H9 (cell line): ENCODE measurements around the gene DPP6. TPM values are rescaled to one million over a fixed set of nuclear protein-coding genes. Genes with fewer than 3 reads are reported as not detected.
"Not testable (repeated sequence)": the region's sequence is repeated elsewhere in the genome, so short reads cannot be mapped to it uniquely, and the experiment has no call there.

ENCODE experiments used
- DNase-seq: peaks from one replicate; pipeline ENCODE4 v3.0.0-alpha.2; 2017
- H2AFZ ChIP-seq: one replicate; pipeline ENCODE4 v1.6.1; 2013; ENCODE audit warnings: mild to moderate bottlenecking, low read length, control low read depth, moderate library complexity
- H2AK5ac ChIP-seq: 2 replicates; pipeline ENCODE4 v1.6.1; 2013; ENCODE audit warnings: low read length, control low read depth, mixed read lengths; ENCODE audit not compliant: insufficient read length
- H2BK120ac ChIP-seq: one replicate; pipeline ENCODE4 v1.6.1; 2013; ENCODE audit warnings: low read depth, mild to moderate bottlenecking, low read length, control low read depth, inconsistent platforms; ENCODE audit not compliant: poor library complexity, severe bottlenecking
- H2BK12ac ChIP-seq: 2 replicates; pipeline ENCODE4 v1.6.1; 2013; ENCODE audit warnings: low read length, control low read depth, mixed read lengths, low read depth; ENCODE audit not compliant: insufficient read length
- H2BK15ac ChIP-seq: 2 replicates; pipeline ENCODE4 v1.6.1; 2013; ENCODE audit warnings: low read depth, low read length, control low read depth
- H2BK20ac ChIP-seq: one replicate; pipeline ENCODE4 v1.6.1; 2013; ENCODE audit warnings: low read depth, mild to moderate bottlenecking, low read length, control low read depth, inconsistent platforms; ENCODE audit not compliant: poor library complexity, severe bottlenecking
- H2BK5ac ChIP-seq: 2 replicates; pipeline ENCODE4 v1.6.1; 2013; ENCODE audit warnings: low read length, control low read depth, mixed read lengths; ENCODE audit not compliant: insufficient read length
- H3K14ac ChIP-seq: 2 replicates; pipeline ENCODE4 v1.6.1; 2013; ENCODE audit warnings: low read length, control low read depth; ENCODE audit not compliant: insufficient read depth
- H3K18ac ChIP-seq: 2 replicates; pipeline ENCODE4 v1.6.1; 2013; ENCODE audit warnings: low read depth, mild to moderate bottlenecking, mixed read lengths, low read length, control low read depth; ENCODE audit not compliant: insufficient read length
- H3K23ac ChIP-seq: 2 replicates; pipeline ENCODE4 v1.6.1; 2013; ENCODE audit warnings: low read length, control low read depth, mixed read lengths, low read depth; ENCODE audit not compliant: insufficient read length
- H3K23me2 ChIP-seq: 2 replicates; pipeline ENCODE4 v1.6.1; 2013; ENCODE audit warnings: low read depth, mild to moderate bottlenecking, mixed read lengths, low read length, control low read depth; ENCODE audit not compliant: insufficient read length, poor library complexity, severe bottlenecking
- H3K27ac ChIP-seq: 2 replicates; pipeline ENCODE4 v1.5.1; 2013; ENCODE audit warnings: low read length, control low read depth, mixed read lengths, low read depth; ENCODE audit not compliant: insufficient read length
- H3K27me3 ChIP-seq: 2 replicates; pipeline ENCODE4 v1.6.1; 2013; ENCODE audit warnings: low read length, control low read depth, inconsistent platforms; ENCODE audit not compliant: insufficient read depth
- H3K4ac ChIP-seq: 2 replicates; pipeline ENCODE4 v1.6.1; 2013; ENCODE audit warnings: low read depth, mild to moderate bottlenecking, control low read depth, inconsistent platforms, low read length, moderate library complexity
- H3K4me1 ChIP-seq: 2 replicates; pipeline ENCODE4 v1.6.1; 2013; ENCODE audit warnings: low read length, control low read depth, inconsistent platforms; ENCODE audit not compliant: insufficient read depth
- H3K4me2 ChIP-seq: 2 replicates; pipeline ENCODE4 v1.6.1; 2013; ENCODE audit warnings: low read length, control low read depth, mixed read lengths; ENCODE audit not compliant: insufficient read length, insufficient read depth
- H3K56ac ChIP-seq: 2 replicates; pipeline ENCODE4 v1.6.1; 2013; ENCODE audit warnings: low read depth, mild to moderate bottlenecking, mixed read lengths, low read length, control low read depth; ENCODE audit not compliant: insufficient read length
- H3K79me1 ChIP-seq: 2 replicates; pipeline ENCODE4 v1.6.1; 2013; ENCODE audit warnings: low read depth, mild to moderate bottlenecking, moderate library complexity, low read length, control low read depth, inconsistent platforms; ENCODE audit not compliant: insufficient read depth, poor library complexity, severe bottlenecking
- H3K79me2 ChIP-seq: 2 replicates; pipeline ENCODE4 v1.6.1; 2013; ENCODE audit warnings: low read length, control low read depth, inconsistent platforms; ENCODE audit not compliant: insufficient read depth
- H3K9ac ChIP-seq: 2 replicates; pipeline ENCODE4 v1.6.1; 2013; ENCODE audit warnings: low read length, control low read depth, mixed read lengths; ENCODE audit not compliant: insufficient read length; ENCODE audit errors: extremely low read depth
- H3K9me3 ChIP-seq: one replicate; pipeline ENCODE4 v1.6.1; 2013; ENCODE audit warnings: low read depth, low read length, inconsistent platforms; ENCODE audit not compliant: control insufficient read depth
- H3T11ph ChIP-seq: one replicate; pipeline ENCODE4 v1.6.1; 2013; ENCODE audit warnings: mild to moderate bottlenecking, low read length, control low read depth, inconsistent platforms
- H4K20me1 ChIP-seq: one replicate; pipeline ENCODE4 v1.6.1; 2013; ENCODE audit not compliant: control insufficient read depth, insufficient read length, insufficient read depth
- H4K5ac ChIP-seq: 2 replicates; pipeline ENCODE4 v1.6.1; 2013; ENCODE audit warnings: low read depth, mild to moderate bottlenecking, mixed read lengths, low read length, control low read depth; ENCODE audit not compliant: insufficient read length
- H4K8ac ChIP-seq: replicated peaks from 2 replicates; pipeline ENCODE4 v1.6.1; 2013; ENCODE audit warnings: low read length, control low read depth, mixed read lengths, low read depth; ENCODE audit not compliant: insufficient read length
- H4K91ac ChIP-seq: 2 replicates; pipeline ENCODE4 v1.6.1; 2013; ENCODE audit warnings: low read depth, mild to moderate bottlenecking, moderate library complexity, mixed read lengths, low read length, control low read depth; ENCODE audit not compliant: insufficient read length
- H3K27ac Mint-ChIP-seq, 3 experiments: 2 replicates in 2 of 3; 3 replicates in 1 of 3; pipeline ENCODE4 v1.8.0; 2020 to 2021; ENCODE audit warnings: mixed read lengths in 3 of 3, mild to moderate bottlenecking in 1 of 3, moderate library complexity in 1 of 3
- H3K27me3 Mint-ChIP-seq: 2 replicates; pipeline ENCODE4 v1.8.0; 2021; ENCODE audit warnings: low read depth, mild to moderate bottlenecking, moderate library complexity, mixed read lengths
- H3K36me3 Mint-ChIP-seq, 3 experiments: 2 replicates in 2 of 3; 3 replicates in 1 of 3; pipeline ENCODE4 v1.8.0; 2020 to 2021; ENCODE audit warnings: low read depth in 3 of 3, mixed read lengths in 3 of 3; ENCODE audit not compliant: insufficient read depth in 1 of 3
- H3K4me1 Mint-ChIP-seq, 2 experiments: 2 replicates each; pipeline ENCODE4 v1.8.0; 2020; ENCODE audit warnings: mixed read lengths in 2 of 2
- H3K4me3 Mint-ChIP-seq, 2 experiments: 2 replicates in 1 of 2; 3 replicates in 1 of 2; pipeline ENCODE4 v1.8.0; 2020 to 2021; ENCODE audit warnings: mild to moderate bottlenecking in 2 of 2, mixed read lengths in 2 of 2, moderate library complexity in 1 of 2
- H3K9me3 Mint-ChIP-seq, 2 experiments: 2 replicates in 1 of 2; 3 replicates in 1 of 2; pipeline ENCODE4 v1.8.0; 2020; ENCODE audit warnings: mild to moderate bottlenecking in 2 of 2, mixed read lengths in 2 of 2, moderate library complexity in 1 of 2
- CTCF ChIP-seq: fragments of 200-600 bp; sonication (generic); conservative IDR thresholded peaks from 3 replicates; pipeline ENCODE4 v1.8.0; 2021; ENCODE audit warnings: antibody characterized with exemption, mild to moderate bottlenecking
- WGBS: extraction: QIAGEN DNeasy Blood & Tissue Kit; methylation state at CpG from one replicate; pipeline ENCODE4 v1.1.7; 2013; ENCODE audit warnings: missing lambda C conversion rate, low lambda C conversion rate, mixed read lengths; ENCODE audit not compliant: insufficient read length; ENCODE audit errors: extremely low coverage; 5-methylcytosine and 5-hydroxymethylcytosine counted together
- long read RNA-seq: library from polyadenylated mRNA; unstranded; transcript quantifications from one replicate; pipeline ENCODE4 v2.0.0, GENCODE V29; 2020
- total RNA-seq: library from RNA; stranded (reverse); gene quantifications from 2 replicates; pipeline ENCODE4 v1.2.1, GENCODE V29; 2021

Gene DPP6
- total RNA-seq = 4.5 and 4.7 TPM in 2 replicates
- long read RNA-seq, transcript DPP6-201 (26 exons, 3,768 nt) = major isoform, 16 of 37 reads
- long read RNA-seq, partial matches to known transcripts = 16 of 37 reads
- long read RNA-seq, other reads (novel, unspliced or antisense) = 5 of 37 reads

- H4K91ac ChIP-seq, H2BK12ac ChIP-seq, H3K4me1 ChIP-seq, H3K14ac ChIP-seq, H2BK120ac ChIP-seq, H3K79me2 ChIP-seq, H3K27ac Mint-ChIP-seq, H4K8ac ChIP-seq, H2BK5ac ChIP-seq, H3K27me3 ChIP-seq, H4K20me1 ChIP-seq, H3K23ac ChIP-seq, H3K9me3 ChIP-seq, H3K18ac ChIP-seq, H2AFZ ChIP-seq, H3K9me3 Mint-ChIP-seq, H3K4ac ChIP-seq, H3K9ac ChIP-seq, H4K5ac ChIP-seq, H2BK15ac ChIP-seq, H2BK20ac ChIP-seq, H3K27ac ChIP-seq, H3K79me1 ChIP-seq, H2AK5ac ChIP-seq, H3K56ac ChIP-seq, H3T11ph ChIP-seq, H3K4me1 Mint-ChIP-seq, H3K36me3 Mint-ChIP-seq, H3K23me2 ChIP-seq: not testable (repeated sequence)
- DNase-seq = peak; percentile 42
- WGBS = no CpG with 5 or more reads among the region's 81 CpGs
- H3K4me2 ChIP-seq = peak within 1 kb of the TSS; percentile 30
- Mint-ChIP-seq H3K27me3 (peaks cover 44% of the 10 kb centered on the region), H3K4me3 (peak within 1 kb of the TSS; percentile 61 to 81)
- 0 out of 3 replicates have a peak, but pooled peaks have one; percentile 20 for TF ChIP-seq CTCF
Observed at GRCh38 chr7:154051643-154052529, at the start of gene DPP6. Gene DPP6, plus strand, starts transcription at chr7:154052398.

GRCh38 chr7:154009423-154009911 lies 42.7 kb upstream of the DPP6 start:
- not testable (repeated sequence) for H2BK15ac ChIP-seq, H3K9me3 ChIP-seq, H3K4ac ChIP-seq, H4K20me1 ChIP-seq, H3K9ac ChIP-seq, H3T11ph ChIP-seq, H3K4me1 ChIP-seq, H3K36me3 Mint-ChIP-seq, H2BK12ac ChIP-seq, H4K91ac ChIP-seq, H2AK5ac ChIP-seq, H3K14ac ChIP-seq, H2AFZ ChIP-seq, H3K27ac ChIP-seq, H2BK5ac ChIP-seq, H3K79me2 ChIP-seq, H4K5ac ChIP-seq, H3K23ac ChIP-seq, H3K56ac ChIP-seq, H3K23me2 ChIP-seq, H3K27me3 ChIP-seq, H2BK120ac ChIP-seq, H2BK20ac ChIP-seq, H3K79me1 ChIP-seq, DNase-seq, H3K18ac ChIP-seq, H4K8ac ChIP-seq, H3K4me2 ChIP-seq, H3K4me1 Mint-ChIP-seq, H3K4me3 Mint-ChIP-seq, H3K27ac Mint-ChIP-seq, H3K27me3 Mint-ChIP-seq
- WGBS = no CpG with 5 or more reads among the region's 3 CpGs
- H3K9me3 Mint-ChIP-seq = peaks cover 8 to 41% of the 10 kb centered on the region in 2 experiments
